AG10803 (cell line): ENCODE data around the gene KLHDC10.
"Not testable (repeated sequence)": the region's sequence is repeated elsewhere in the genome, so short reads cannot be mapped to it uniquely, and the experiment has no call there.

Source experiments
- DNase-seq: peaks from one replicate; pipeline ENCODE4 v3.0.0; 2010; ENCODE audit warnings: low read depth
- H3K4me3 ChIP-seq: 2 replicates; pipeline ENCODE4 v1.5.1; 2011; ENCODE audit warnings: mild to moderate bottlenecking, low read length, control low read depth
- CTCF ChIP-seq: conservative IDR thresholded peaks from 2 replicates; pipeline ENCODE4 v1.5.1; 2011; ENCODE audit warnings: mild to moderate bottlenecking, low read length, control low read depth, inconsistent platforms

Gene KLHDC10

DNA sequence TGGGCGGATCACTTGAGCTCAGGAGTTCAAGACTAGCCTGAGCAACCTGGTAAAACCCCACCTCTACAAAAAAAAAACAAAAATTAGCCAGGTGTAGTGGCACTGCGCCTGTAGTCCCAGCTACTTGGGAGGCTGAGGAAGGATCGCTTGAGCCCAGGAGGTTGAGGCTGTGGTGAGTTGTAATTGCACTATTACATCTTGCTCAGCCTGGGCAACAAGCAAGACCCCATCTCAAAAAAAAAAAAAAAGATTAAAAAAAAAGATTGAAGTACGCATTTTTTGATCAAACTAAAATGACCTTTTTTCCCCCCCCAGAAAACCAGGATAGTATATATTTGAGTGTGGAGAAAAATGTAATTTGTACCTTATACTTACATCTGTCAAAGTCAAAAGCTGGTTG is 29.8 kb upstream of the KLHDC10 start:
- H3K4me3 ChIP-seq: no peak overlapping the region
- no peak for DNase-seq
- no peak for TF ChIP-seq CTCF

- no peak for TF ChIP-seq CTCF
- DNase-seq: no peak
Observed at GRCh38 chr7:130047831-130048230, 22.5 kb upstream of the KLHDC10 start.

DNA sequence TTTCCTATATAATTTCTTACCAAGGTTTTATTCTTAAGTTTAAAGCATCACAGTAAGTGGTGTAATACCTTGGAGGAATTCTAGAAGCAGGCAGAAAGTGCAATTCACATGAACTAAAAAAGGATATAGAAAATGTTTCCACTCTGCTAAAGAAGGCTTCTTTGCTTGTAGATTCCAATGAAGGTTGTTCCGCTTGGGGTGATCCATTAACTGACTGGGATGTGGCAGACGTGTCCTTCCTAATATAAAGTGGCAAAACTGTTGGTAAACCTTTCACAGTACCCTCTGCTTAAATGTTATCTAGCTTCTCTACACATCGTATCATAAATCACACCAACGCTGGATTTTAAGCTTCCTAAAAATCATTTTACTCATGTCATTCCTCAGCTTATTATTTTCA is 21.4 kb upstream of the KLHDC10 start:
- no peak for DNase-seq
- TF ChIP-seq CTCF: no peak
- H3K4me3 ChIP-seq: no peak overlapping the region

More at GRCh38 chr7:130047831-130048230, 22.5 kb upstream of the KLHDC10 start:
- no peak overlapping the region for H3K4me3 ChIP-seq

- not testable (repeated sequence) for H3K4me3 ChIP-seq, DNase-seq
Observed at GRCh38 chr7:130052250-130052649, 18.1 kb upstream of the KLHDC10 start.

DNA sequence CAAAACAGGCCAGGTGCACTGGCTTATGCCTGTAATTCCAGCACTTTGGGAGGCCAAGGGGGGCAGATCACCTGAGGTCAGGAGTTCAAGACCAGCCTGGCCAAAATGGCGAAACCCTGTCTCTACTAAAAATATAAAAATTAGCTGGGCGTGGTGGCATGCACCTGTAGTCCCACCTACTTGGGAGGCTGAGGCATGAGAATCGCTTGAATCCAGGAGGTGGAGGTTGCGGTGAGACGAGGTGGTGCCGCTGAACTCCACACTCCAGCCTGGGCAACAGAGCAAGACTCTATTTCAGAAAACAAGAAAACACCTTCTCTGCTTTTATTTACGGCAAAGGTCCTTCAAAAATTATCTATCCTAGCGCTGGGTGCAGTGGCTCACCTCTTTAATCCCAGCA is 15.1 kb upstream of the KLHDC10 start:
- not testable (repeated sequence) for DNase-seq, H3K4me3 ChIP-seq

DNA sequence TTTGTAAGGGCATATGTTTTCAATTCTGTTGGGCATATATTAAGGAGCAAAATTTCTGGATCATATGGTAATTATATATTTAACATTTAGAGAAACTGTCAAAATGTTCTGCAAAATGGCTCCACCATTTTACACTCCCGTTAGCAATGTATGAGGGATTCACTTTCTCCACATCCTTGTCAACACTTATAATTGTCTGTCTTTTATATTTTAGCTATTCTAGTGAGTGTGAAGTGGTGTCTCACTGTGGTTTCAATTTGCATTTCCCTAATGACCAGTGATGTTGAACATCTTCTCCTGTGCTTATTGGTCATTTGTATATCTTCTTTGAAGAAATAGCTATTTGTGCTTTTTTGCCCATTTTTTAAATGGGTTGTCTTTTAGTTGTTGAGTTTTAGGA is 8.1 kb upstream of the KLHDC10 start:
- no peak for DNase-seq
- no peak overlapping the region for H3K4me3 ChIP-seq
- TF ChIP-seq CTCF: no peak

DNA sequence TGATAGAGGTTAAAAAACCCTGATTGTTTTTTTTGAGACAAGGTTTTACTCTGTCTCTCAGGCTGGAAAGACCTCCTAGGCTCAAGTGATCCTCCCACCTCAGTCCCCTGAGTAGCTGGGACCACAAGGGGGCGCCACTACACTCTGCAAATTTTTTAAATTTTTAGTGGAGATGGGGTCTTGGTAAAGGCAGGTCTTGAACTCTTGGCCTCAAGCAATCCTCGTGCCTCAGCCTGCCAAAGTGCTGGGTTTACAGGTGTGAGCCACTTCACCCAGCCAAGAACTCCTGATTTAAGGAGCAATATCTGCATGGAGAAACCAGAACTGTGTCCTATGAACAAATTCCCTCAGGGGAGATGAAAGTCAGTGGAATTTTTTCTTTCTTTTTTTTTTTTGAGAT is 7.3 kb upstream of the KLHDC10 start:
- DNase-seq: peak; percentile 19
- peak; percentile 79 for TF ChIP-seq CTCF
- H3K4me3 ChIP-seq: no peak overlapping the region

DNA sequence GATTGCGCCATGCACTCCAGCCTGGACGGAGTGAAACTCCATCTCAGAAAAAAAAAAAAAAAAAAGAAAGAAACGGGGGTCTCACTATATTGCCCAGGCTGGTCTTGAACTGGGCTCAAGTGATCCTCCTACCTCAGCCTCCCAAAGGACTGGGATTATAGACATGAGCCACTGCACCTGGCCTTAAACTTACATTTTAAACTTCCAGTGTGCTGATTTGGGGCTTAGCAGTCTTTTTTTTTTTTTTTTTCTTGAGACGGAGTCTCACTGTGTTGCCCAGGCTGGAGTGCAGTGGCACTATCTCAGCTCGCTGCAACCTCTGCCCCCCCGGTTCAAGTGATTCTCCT is 5.8 kb upstream of the KLHDC10 start:
- not testable (repeated sequence) for DNase-seq, H3K4me3 ChIP-seq

DNA sequence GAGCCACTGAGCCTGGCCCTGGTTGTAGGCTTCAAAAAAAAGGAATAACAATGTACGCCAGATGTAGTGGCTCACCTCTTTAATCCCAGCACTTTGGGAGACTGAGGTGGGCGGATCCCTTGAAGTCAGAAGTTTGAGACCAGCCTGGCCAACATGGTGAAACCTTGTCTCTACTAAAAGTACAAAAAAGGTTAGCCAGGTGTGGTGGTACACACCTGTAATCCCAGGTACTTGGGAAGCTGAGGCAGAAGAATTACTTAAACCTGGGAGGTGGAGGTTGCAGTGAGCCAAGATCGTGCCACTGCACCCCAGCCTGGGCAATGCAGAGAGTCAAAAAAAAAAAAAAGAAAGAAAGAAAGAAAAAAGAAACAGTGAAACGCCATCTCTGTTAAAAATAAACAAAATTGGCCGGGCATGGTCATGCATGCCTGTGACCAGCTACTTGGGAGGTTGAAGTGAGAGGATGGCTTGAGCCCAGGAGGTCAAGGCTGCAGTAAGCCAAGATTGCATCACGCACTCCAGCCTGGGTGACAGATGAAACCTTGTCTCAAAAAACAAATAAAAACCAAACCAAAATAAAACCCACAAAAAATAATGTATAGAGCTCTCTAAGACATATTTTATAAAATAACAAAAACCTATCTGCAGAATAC is 4.7 kb upstream of the KLHDC10 start:
- DNase-seq: peak; percentile 40
- TF ChIP-seq CTCF: no peak
- no peak overlapping the region for H3K4me3 ChIP-seq
